ENCODE data around the gene CYBC1. TPM values are rescaled to one million over a fixed set of nuclear protein-coding genes. Genes with fewer than 3 reads are reported as not detected.

Gene CYBC1
- total and polyA plus RNA-seq, 4 donors = 23.2 to 45.6 (median 34.9) TPM

- DNase-seq (ENCODE audit: low spot score) = no peak
- no peak overlapping the region for H3K27ac ChIP-seq (ENCODE audit: low read depth in 1 of 2, low read length in 2 of 2)
- H3K9ac ChIP-seq (ENCODE audit: low read depth in 1 of 2, low read length in 2 of 2) = no peak overlapping the region
- peaks cover 0 to 5% (median 2%) of the 10 kb centered on the region in 4 donors for H3K36me3 ChIP-seq (ENCODE audit: control insufficient read depth in 4 of 4, insufficient read depth in 3 of 4, low read depth in 1 of 4, low read length in 3 of 4)
- no peaks in the 10 kb centered on the region for H3K4me1 ChIP-seq (ENCODE audit: control insufficient read depth in 4 of 4, insufficient read depth in 4 of 4, low read length in 3 of 4)
- TF ChIP-seq CTCF (IDR thresholded peaks at IDR 0.05; ENCODE audit: low read depth, low read length, missing input control) (no peak), REST (IDR thresholded peaks at IDR 0.05) (no peak), RXRA (IDR thresholded peaks at IDR 0.05) (no peak), ZBTB33 (IDR thresholded peaks at IDR 0.05) (no peak), RAD21 (IDR thresholded peaks at IDR 0.05) (no peak), SP1 (IDR thresholded peaks at IDR 0.05) (no peak), EGR1 (IDR thresholded peaks at IDR 0.05; ENCODE audit: low read depth in 2 of 2) (no peak)
- TF ChIP-seq, protein P1, sequence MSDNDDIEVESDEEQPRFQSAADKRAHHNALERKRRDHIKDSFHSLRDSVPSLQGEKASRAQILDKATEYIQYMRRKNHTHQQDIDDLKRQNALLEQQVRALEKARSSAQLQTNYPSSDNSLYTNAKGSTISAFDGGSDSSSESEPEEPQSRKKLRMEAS (IDR thresholded peaks at IDR 0.05) = no peak
- TF ChIP-seq, protein P2, sequence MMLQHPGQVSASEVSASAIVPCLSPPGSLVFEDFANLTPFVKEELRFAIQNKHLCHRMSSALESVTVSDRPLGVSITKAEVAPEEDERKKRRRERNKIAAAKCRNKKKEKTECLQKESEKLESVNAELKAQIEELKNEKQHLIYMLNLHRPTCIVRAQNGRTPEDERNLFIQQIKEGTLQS (IDR thresholded peaks at IDR 0.05) = no peak
- no peak overlapping the region for H3K4me3 ChIP-seq (ENCODE audit: low read depth in 1 of 3, low read length in 3 of 3)
- no peaks in the 10 kb centered on the region for H3K9me3 ChIP-seq (ENCODE audit: control insufficient read depth in 4 of 4, low read length in 3 of 4)
- H3K27me3 ChIP-seq (ENCODE audit: control insufficient read depth in 4 of 4, insufficient read depth in 4 of 4, low read length in 3 of 4) = no peaks in the 10 kb centered on the region
- WGBS = 85% methylated on average over 7 of the region's 7 CpGs
Measured at GRCh38 chr17:82429824-82430223, 20.7 kb downstream of the CYBC1 start.

- no peaks in the 10 kb centered on the region for H3K4me1 ChIP-seq (ENCODE audit: control insufficient read depth in 4 of 4, insufficient read depth in 4 of 4, low read length in 3 of 4)
- H3K27ac ChIP-seq (ENCODE audit: low read depth in 1 of 2, low read length in 2 of 2) = no peak overlapping the region
- H3K9ac ChIP-seq (ENCODE audit: low read depth in 1 of 2, low read length in 2 of 2) = no peak overlapping the region
- H3K4me3 ChIP-seq (ENCODE audit: low read depth in 1 of 3, low read length in 3 of 3) = no peak overlapping the region
- 97% methylated on average over 3 of the region's 3 CpGs for WGBS
- H3K27me3 ChIP-seq (ENCODE audit: control insufficient read depth in 4 of 4, insufficient read depth in 4 of 4, low read length in 3 of 4) = no peaks in the 10 kb centered on the region
- peaks cover 0 to 5% (median under 1%) of the 10 kb centered on the region in 4 donors for H3K36me3 ChIP-seq (ENCODE audit: control insufficient read depth in 4 of 4, insufficient read depth in 3 of 4, low read depth in 1 of 4, low read length in 3 of 4)
- H3K9me3 ChIP-seq (ENCODE audit: control insufficient read depth in 4 of 4, low read length in 3 of 4) = no peaks in the 10 kb centered on the region
- no peak for DNase-seq (ENCODE audit: low spot score)
- TF ChIP-seq, protein P1 (IDR thresholded peaks at IDR 0.05) = no peak
- no peak for TF ChIP-seq RAD21 (IDR thresholded peaks at IDR 0.05)
- no peak for TF ChIP-seq TAF1 (conservative IDR thresholded peaks at IDR 0.05)
- TF ChIP-seq HNF4A (conservative IDR thresholded peaks at IDR 0.05) = no peak
- no peak for TF ChIP-seq YY1 (IDR thresholded peaks at IDR 0.05)
- TF ChIP-seq HNF4G (IDR thresholded peaks at IDR 0.05) = no peak
- TF ChIP-seq NR2F2 (IDR thresholded peaks at IDR 0.05) = no peak
- no peak for TF ChIP-seq GABPA (IDR thresholded peaks at IDR 0.05 in 1 of 2, conservative IDR thresholded peaks at IDR 0.05 in 1 of 2)
- TF ChIP-seq FOXA2 (IDR thresholded peaks at IDR 0.05) = no peak
- TF ChIP-seq REST (IDR thresholded peaks at IDR 0.05) = no peak
- no peak for TF ChIP-seq FOXA1 (IDR thresholded peaks at IDR 0.05)
- no peak for TF ChIP-seq JUND (IDR thresholded peaks at IDR 0.05)
- TF ChIP-seq, protein P2 (IDR thresholded peaks at IDR 0.05) = no peak
- no peak for TF ChIP-seq EGR1 (IDR thresholded peaks at IDR 0.05; ENCODE audit: low read depth in 2 of 2)
Measured at GRCh38 chr17:82428546-82428945, 22.0 kb downstream of the CYBC1 start.

Data from liver (tissue), 9 donors.